GM12891 (cell line): Measurements from ENCODE around the gene BCL2.

Experiments used
- DNase-seq: peaks from one replicate; pipeline ENCODE4 v3.0.0; 2011; ENCODE audit warnings: low spot score; ENCODE audit not compliant: insufficient read length
- FAIRE-seq: peaks from 2 replicates; lab custom pipeline; 2011; peaks lifted over from hg19 to GRCh38; lab: Jason Lieb, UNC
- PAX5 ChIP-seq: IDR thresholded peaks from 2 replicates; pipeline ENCODE4 v1.6.1; 2011; ENCODE audit warnings: low read length, moderate library complexity, mild to moderate bottlenecking; ENCODE audit not compliant: insufficient read depth, severe bottlenecking
- POLR2A ChIP-seq: IDR thresholded peaks from 2 replicates; pipeline ENCODE4 v1.6.1; 2011; ENCODE audit warnings: low read depth, low read length, control low read depth
- POLR2AphosphoS5 ChIP-seq: IDR thresholded peaks from 2 replicates; pipeline ENCODE4 v1.6.1; 2011; ENCODE audit warnings: low read depth, low read length, control low read depth
- POU2F2 ChIP-seq: IDR thresholded peaks from 2 replicates; pipeline ENCODE4 v1.6.1; 2011; ENCODE audit warnings: low read depth, mild to moderate bottlenecking, control low read depth, low read length, moderate library complexity
- SPI1 ChIP-seq: IDR thresholded peaks from 2 replicates; pipeline ENCODE4 v1.6.1; 2011; ENCODE audit warnings: low read depth, low read length, control low read depth
- TAF1 ChIP-seq: IDR thresholded peaks from 2 replicates; pipeline ENCODE4 v1.6.1; 2011; ENCODE audit warnings: low read depth, low read length, control low read depth

Gene BCL2

GRCh38 chr18:63149302-63149587 is 170.3 kb downstream of the BCL2 start:
- FAIRE-seq (peak; percentile 16), DNase-seq (no peak)
- TF ChIP-seq POLR2AphosphoS5 (no peak), POLR2A (no peak), TAF1 (no peak), POU2F2 (no peak), SPI1 (no peak), PAX5 (no peak)

DNA sequence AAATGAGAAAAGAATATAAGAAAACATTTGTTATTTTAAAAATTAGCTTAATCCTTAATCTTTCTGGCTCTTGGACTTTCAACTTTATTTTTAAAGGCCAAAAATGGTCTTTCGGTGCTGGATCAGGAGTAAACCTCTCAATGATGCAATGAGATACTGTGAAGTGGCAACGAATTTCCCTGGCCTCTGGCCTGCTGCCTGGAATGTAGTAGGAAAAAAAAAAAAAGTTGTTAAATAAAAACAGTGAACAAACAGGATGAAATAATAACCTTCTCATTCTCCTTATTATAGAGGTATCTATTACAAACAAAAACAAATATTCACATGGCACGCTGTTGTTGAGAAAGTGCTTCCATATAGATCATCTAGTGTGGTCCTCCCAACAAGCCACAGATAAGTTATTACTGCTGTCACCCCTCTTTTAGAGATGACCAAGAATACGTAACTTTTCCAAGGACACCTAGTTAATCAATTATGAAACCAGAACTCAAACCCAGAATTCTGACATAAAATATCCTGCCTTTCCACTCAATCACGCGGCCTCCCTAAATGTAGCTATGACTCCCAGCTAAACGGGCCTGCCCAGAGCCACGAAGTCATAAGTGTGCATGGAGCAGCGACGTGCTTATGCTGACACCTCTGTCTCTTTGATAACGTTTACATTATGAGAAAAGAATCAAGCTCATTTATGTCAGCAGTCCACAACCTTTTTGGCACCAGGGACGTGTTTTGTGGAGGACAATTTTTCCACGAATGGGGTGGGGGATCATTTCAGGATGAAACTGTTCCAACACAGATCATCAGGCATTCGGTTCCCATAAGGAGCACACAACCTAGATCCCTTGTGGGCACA is 170.9 kb downstream of the BCL2 start:
- TF ChIP-seq POU2F2 (no peak), POLR2AphosphoS5 (no peak), PAX5 (no peak), SPI1 (no peak), POLR2A (no peak), TAF1 (no peak)
- no peak for FAIRE-seq
- no peak for DNase-seq

- TF ChIP-seq SPI1 (no peak), POLR2A (no peak), TAF1 (no peak), POLR2AphosphoS5 (no peak), PAX5 (no peak), POU2F2 (no peak)
- DNase-seq: no peak
- no peak for FAIRE-seq
Observed at GRCh38 chr18:63147973-63148372, 171.6 kb downstream of the BCL2 start.

- no peak for FAIRE-seq
- no peak for DNase-seq
- 0 out of 2 replicates have a peak, but pooled peaks have one; percentile 32 for TF ChIP-seq POU2F2
- peak; percentile 81 for TF ChIP-seq SPI1
- TF ChIP-seq POLR2A: no peak
Observed at GRCh38 chr18:63146828-63147409, 172.7 kb downstream of the BCL2 start.

DNA sequence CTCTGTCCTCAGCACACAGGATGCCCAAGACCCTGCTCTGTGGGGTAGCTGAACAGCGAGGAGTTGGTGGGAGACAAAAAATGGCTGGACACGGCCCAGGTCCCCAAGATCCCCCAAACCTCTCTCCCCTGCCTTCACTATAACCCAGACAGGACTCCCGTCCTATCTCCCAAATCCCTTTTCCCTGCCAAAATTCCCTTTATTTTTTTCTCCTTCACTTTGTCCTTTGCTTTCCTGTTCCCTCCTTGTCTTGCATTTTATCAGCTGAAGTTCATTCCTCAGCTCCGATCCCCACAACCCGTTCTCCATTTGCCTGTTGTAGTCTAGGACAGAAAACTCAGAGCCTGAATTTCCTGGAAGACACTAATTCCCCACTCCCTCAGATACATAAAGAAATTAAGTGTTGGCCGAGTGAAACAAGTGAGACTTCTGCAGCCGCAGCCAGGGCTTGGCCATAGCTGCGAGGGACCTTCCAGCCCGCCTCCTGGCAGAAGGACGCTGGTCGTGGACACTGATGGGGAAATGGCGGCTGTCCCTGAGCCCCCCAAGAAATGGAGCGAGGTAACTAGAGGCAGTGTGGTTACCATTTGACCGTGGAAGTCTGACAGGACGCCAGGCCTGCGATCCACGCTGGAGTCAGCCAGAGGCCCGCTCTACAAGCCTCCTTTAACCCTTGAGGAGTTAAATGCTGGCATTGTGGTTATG is 173.6 kb downstream of the BCL2 start:
- TF ChIP-seq PAX5 (no peak), POLR2AphosphoS5 (peak; percentile 41; the same call in 1 of the 2 replicates), POLR2A (0 out of 2 replicates have a peak, but pooled peaks have one; percentile 18), SPI1 (no peak), POU2F2 (no peak)
- no peak for DNase-seq
- no peak for FAIRE-seq

GRCh38 chr18:63145166-63145850 is 174.3 kb downstream of the BCL2 start:
- TF ChIP-seq TAF1 (no peak), PAX5 (no peak), SPI1 (no peak), POU2F2 (no peak), POLR2A (no peak), POLR2AphosphoS5 (no peak)
- peak; percentile 13 for FAIRE-seq
- DNase-seq: no peak

DNA sequence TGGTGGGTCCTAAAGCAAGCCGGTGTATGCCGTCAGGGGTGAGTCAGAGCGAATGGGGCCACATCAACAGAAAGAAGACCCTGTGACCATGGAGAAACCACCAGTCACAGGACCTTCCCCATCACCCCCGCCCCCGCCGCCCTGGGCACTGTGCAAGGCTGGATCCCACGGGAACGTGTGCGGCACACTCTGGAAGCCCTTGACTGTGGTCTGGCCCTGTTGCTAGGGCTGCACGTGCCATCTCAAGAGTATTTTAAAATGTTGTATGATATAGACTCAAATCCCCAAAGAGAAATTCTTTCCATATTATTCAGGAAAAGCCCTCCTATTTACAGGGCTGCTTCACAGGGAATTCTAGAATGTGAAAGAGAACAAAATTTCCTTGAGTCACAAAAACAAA is 174.8 kb downstream of the BCL2 start:
- no peak for TF ChIP-seq POU2F2
- TF ChIP-seq TAF1: no peak
- no peak for TF ChIP-seq POLR2A
- no peak for TF ChIP-seq POLR2AphosphoS5
- TF ChIP-seq PAX5: no peak
- TF ChIP-seq SPI1: no peak
- FAIRE-seq: no peak

DNA sequence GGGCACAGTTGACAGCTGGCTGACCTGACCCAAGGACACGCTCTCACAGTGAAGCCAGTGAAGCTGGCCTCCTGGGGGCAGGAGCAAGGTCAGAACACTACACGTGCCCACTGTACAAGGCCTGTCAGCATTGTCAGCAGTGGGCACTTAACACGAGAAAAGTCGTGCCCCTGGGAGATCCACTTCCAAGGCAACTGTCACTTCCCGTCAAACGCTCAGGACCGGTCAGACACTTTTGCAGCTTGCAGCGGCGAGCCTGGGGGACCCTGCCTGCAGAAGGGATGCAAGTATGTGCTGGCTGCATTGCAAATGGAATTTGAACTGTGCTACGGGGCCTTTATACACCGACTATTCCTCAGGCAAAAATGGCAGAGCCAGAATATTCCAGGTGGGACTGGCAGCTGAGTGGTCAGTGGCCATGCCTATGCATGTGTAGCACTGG is 176.2 kb downstream of the BCL2 start:
- FAIRE-seq (no peak), DNase-seq (no peak)
- TF ChIP-seq POLR2AphosphoS5 (0 out of 2 replicates have a peak, but pooled peaks have one; percentile 15), POLR2A (no peak)

More for the DNA sequence above, 174.8 kb downstream of the BCL2 start:
- no peak for DNase-seq
